GM13977 (cell line): ENCODE measurements around the gene PTPRK.

Experiments
- DNase-seq: peaks from one replicate; pipeline ENCODE4 v3.0.0; 2012; ENCODE audit warnings: low spot score
- in situ Hi-C: fragments of 300-500 bp; cut with MboI; formaldehyde crosslinking; loops from one replicate; pipeline ENCODE4 v1.12.0; 2022; ENCODE audit warnings: low sequenced_read_pairs, low pct_unique_long_range_greater_than_20kb, mixed read lengths, inconsistent platforms; ENCODE audit not compliant: unreplicated experiment
- TF ChIP-seq, protein P1 (sequence below): IDR thresholded peaks from 2 replicates; pipeline ENCODE4 v1.5.1; 2012; ENCODE audit warnings: mild to moderate bottlenecking, control low read depth; ENCODE audit not compliant: insufficient read depth; ENCODE audit errors: extremely low read depth, missing control alignments

The PTPRK gene

GRCh38 chr6:128156321-128157111 lies 363.9 kb downstream of the PTPRK start:
- in situ Hi-C loops: no loop called here
- TF ChIP-seq, protein P1, sequence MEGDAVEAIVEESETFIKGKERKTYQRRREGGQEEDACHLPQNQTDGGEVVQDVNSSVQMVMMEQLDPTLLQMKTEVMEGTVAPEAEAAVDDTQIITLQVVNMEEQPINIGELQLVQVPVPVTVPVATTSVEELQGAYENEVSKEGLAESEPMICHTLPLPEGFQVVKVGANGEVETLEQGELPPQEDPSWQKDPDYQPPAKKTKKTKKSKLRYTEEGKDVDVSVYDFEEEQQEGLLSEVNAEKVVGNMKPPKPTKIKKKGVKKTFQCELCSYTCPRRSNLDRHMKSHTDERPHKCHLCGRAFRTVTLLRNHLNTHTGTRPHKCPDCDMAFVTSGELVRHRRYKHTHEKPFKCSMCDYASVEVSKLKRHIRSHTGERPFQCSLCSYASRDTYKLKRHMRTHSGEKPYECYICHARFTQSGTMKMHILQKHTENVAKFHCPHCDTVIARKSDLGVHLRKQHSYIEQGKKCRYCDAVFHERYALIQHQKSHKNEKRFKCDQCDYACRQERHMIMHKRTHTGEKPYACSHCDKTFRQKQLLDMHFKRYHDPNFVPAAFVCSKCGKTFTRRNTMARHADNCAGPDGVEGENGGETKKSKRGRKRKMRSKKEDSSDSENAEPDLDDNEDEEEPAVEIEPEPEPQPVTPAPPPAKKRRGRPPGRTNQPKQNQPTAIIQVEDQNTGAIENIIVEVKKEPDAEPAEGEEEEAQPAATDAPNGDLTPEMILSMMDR: no peak

DNA sequence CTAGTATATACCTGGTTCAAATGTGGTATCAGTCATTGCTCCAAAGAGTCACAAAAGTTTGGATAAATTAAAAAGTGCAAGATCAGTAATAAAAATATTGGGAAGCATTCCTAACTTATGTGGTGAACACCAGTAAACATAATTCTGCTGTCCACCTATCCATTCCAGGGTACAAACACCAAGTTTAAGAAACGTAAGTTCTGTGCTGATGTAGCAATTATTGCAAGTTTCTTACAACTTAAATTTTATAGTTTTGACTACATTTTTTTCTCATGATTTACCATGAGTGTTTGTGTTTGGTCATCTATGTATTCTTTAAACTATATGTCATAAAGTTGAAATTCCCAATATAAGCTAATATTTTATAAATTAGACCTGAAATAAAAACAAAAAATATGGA lies 364.6 kb downstream of the PTPRK start:
- in situ Hi-C loops: no loop called here
- no peak for DNase-seq
- TF ChIP-seq, protein P1: no peak

More at GRCh38 chr6:128156321-128157111, 363.9 kb downstream of the PTPRK start:
- no peak for DNase-seq

DNA sequence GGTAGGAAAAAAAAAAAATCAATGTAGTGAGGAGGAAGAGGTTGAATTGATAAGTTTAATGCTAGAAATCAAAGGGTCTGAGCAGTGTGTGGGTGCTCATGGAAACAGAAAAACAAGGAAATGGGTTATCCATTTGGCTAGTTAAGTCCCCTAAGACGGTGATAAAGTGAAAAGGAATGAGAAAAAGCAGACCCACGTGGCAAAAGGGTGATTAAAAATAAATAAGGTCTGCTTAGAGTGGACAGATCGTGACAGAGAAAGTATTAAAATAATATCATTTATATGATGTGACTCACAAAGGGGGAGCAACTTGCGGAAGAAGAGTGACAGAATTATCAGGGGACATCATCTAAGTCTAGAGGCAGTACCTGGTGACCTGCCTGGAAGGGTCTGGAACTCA lies 367.8 kb downstream of the PTPRK start:
- DNase-seq: no peak
- TF ChIP-seq, protein P1: no peak
- in situ Hi-C loops: no loop called here

GRCh38 chr6:128150376-128150775 lies 370.0 kb downstream of the PTPRK start:
- in situ Hi-C loops: no loop called here
- TF ChIP-seq, protein P1: no peak
- DNase-seq: no peak

- in situ Hi-C loops: no loop called here
These were observed 370.6 kb downstream of the PTPRK start for GRCh38 chr6:128149796-128150195.

DNA sequence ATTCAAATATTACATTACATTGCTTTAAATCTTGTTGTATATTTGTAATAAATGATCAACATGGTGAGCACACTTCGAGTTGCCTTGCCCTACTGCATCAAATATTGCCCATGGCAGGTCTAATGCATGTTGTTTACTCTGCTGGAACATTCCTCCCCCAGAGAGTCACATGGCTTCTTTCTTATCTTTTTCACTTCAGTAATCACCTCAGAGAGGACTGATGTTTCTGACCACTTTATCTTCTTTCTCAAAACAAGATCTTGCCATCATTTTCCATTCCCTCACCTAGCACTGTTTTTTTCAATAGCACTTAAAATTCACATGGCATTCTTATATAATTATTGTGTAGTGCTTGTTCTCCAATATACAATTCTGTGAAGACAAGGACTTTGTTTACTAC lies 376.1 kb downstream of the PTPRK start:
- TF ChIP-seq, protein P1: no peak
- in situ Hi-C loops: no loop called here
- DNase-seq: no peak

More at GRCh38 chr6:128149796-128150195, 370.6 kb downstream of the PTPRK start:
- TF ChIP-seq, protein P1: no peak
- no peak for DNase-seq
